Endothelial cell of umbilical vein (primary cell): ENCODE results near the gene THBS1.

ENCODE experiments used
- EZH2 ChIP-seq: IDR thresholded peaks from 2 replicates; pipeline ENCODE4 v1.6.1; 2012; ENCODE audit warnings: borderline replicate concordance, low read depth, mild to moderate bottlenecking, moderate library complexity, low read length, inconsistent platforms; ENCODE audit not compliant: severe bottlenecking
- POLR2A ChIP-seq: IDR thresholded peaks from 2 replicates; pipeline ENCODE4 v1.6.1; 2012; ENCODE audit warnings: low read depth, mild to moderate bottlenecking, control low read depth, low read length
- POLR2AphosphoS5 ChIP-seq: IDR thresholded peaks from 2 replicates; pipeline ENCODE4 v1.6.1; 2012; ENCODE audit warnings: low read depth, mild to moderate bottlenecking, control low read depth, low read length, moderate library complexity; ENCODE audit not compliant: insufficient read depth
- TF ChIP-seq, protein P1 (sequence below), 2 donors: IDR thresholded peaks; 1 replicate in 1 of 2; 2 replicates in 1 of 2; pipeline ENCODE4 v1.5.1; 2011; ENCODE audit warnings: low read length in 2 of 2, mild to moderate bottlenecking in 2 of 2, moderate library complexity in 2 of 2, control low read depth in 1 of 2, inconsistent platforms in 1 of 2, low read depth in 1 of 2; ENCODE audit not compliant: insufficient read depth in 1 of 2; ENCODE audit errors: extremely low read depth in 1 of 2

DNA sequence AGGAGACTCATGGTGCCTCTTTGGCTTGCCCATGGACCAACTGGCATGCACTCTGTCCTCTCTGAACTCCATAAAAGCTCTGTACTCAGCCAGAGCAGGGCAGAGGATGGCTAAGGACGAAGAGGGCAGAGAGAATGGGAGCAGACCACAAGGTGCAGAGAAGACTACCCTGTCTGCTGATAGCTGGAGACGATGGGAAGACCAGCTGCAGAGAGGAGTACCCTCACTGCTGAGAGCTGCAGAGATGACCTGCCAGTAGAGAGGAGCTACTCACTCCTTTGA is 65.0 kb downstream of the THBS1 start:
- TF ChIP-seq EZH2 (no peak), POLR2A (no peak), POLR2AphosphoS5 (no peak)
- TF ChIP-seq, protein P1, sequence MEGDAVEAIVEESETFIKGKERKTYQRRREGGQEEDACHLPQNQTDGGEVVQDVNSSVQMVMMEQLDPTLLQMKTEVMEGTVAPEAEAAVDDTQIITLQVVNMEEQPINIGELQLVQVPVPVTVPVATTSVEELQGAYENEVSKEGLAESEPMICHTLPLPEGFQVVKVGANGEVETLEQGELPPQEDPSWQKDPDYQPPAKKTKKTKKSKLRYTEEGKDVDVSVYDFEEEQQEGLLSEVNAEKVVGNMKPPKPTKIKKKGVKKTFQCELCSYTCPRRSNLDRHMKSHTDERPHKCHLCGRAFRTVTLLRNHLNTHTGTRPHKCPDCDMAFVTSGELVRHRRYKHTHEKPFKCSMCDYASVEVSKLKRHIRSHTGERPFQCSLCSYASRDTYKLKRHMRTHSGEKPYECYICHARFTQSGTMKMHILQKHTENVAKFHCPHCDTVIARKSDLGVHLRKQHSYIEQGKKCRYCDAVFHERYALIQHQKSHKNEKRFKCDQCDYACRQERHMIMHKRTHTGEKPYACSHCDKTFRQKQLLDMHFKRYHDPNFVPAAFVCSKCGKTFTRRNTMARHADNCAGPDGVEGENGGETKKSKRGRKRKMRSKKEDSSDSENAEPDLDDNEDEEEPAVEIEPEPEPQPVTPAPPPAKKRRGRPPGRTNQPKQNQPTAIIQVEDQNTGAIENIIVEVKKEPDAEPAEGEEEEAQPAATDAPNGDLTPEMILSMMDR (IDR thresholded peaks at IDR 0.05; ENCODE audit: extremely low read depth in 1 of 2, insufficient read depth in 1 of 2, low read depth in 1 of 2, low read length in 2 of 2): no peak
